ENCODE data around the gene STAB2. TPM values are rescaled to one million over a fixed set of nuclear protein-coding genes. Genes with fewer than 3 reads are reported as not detected.

The STAB2 gene, protein sequence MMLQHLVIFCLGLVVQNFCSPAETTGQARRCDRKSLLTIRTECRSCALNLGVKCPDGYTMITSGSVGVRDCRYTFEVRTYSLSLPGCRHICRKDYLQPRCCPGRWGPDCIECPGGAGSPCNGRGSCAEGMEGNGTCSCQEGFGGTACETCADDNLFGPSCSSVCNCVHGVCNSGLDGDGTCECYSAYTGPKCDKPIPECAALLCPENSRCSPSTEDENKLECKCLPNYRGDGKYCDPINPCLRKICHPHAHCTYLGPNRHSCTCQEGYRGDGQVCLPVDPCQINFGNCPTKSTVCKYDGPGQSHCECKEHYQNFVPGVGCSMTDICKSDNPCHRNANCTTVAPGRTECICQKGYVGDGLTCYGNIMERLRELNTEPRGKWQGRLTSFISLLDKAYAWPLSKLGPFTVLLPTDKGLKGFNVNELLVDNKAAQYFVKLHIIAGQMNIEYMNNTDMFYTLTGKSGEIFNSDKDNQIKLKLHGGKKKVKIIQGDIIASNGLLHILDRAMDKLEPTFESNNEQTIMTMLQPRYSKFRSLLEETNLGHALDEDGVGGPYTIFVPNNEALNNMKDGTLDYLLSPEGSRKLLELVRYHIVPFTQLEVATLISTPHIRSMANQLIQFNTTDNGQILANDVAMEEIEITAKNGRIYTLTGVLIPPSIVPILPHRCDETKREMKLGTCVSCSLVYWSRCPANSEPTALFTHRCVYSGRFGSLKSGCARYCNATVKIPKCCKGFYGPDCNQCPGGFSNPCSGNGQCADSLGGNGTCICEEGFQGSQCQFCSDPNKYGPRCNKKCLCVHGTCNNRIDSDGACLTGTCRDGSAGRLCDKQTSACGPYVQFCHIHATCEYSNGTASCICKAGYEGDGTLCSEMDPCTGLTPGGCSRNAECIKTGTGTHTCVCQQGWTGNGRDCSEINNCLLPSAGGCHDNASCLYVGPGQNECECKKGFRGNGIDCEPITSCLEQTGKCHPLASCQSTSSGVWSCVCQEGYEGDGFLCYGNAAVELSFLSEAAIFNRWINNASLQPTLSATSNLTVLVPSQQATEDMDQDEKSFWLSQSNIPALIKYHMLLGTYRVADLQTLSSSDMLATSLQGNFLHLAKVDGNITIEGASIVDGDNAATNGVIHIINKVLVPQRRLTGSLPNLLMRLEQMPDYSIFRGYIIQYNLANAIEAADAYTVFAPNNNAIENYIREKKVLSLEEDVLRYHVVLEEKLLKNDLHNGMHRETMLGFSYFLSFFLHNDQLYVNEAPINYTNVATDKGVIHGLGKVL (N-terminal part only)
- total RNA-seq (1 to 10 TPM; 1.7 to 2.7 TPM), polyA plus RNA-seq (ENCODE audit: insufficient read depth, low read depth, low replicate concordance) (15.8 TPM)
- long read RNA-seq, donor 1, result 0 reads
- long read RNA-seq, donor 2, result 0 reads

DNA sequence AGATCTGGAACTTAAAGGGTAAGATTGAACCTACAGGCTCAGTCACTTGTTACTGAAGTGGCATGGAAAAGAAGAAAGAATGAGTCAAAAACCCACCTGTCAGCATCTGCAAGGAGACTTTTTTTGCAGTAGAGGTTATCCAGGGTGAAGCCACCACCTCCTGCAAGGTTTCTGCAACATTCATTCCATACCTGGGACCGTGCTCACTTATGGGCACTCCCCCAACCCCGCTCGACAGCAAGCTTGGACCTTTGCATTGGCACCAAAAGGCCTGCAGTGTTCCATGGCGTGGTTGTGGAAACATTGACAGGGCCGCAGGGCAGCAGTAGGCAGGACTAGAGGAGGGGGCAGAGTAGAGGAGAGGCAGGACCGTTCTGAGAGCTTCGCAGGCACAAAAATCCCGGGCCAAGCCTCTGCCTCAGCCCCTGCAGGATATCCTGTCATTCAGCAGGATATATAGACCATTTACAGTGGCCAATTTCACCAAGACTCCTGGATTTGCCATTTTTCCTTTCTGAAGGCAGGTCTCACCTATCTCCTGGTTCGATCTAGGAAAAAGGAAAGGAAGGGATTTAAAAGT lies at the start of gene STAB2:
Gene STAB2, plus strand, starts transcription at position 483 of the 580 bp plus-strand sequence. CDS start 204 bp downstream, outside the sequence.
- no peaks in the 10 kb centered on the region for H3K36me3 ChIP-seq (ENCODE audit: low read depth, missing control alignments)
- H3K4me1 ChIP-seq, result no peaks in the 10 kb centered on the region
- no peak for DNase-seq
- WGBS, 2 donors, result 84 to 86% methylated on average over 9 of the region's 9 CpGs
- TF ChIP-seq, protein P1, sequence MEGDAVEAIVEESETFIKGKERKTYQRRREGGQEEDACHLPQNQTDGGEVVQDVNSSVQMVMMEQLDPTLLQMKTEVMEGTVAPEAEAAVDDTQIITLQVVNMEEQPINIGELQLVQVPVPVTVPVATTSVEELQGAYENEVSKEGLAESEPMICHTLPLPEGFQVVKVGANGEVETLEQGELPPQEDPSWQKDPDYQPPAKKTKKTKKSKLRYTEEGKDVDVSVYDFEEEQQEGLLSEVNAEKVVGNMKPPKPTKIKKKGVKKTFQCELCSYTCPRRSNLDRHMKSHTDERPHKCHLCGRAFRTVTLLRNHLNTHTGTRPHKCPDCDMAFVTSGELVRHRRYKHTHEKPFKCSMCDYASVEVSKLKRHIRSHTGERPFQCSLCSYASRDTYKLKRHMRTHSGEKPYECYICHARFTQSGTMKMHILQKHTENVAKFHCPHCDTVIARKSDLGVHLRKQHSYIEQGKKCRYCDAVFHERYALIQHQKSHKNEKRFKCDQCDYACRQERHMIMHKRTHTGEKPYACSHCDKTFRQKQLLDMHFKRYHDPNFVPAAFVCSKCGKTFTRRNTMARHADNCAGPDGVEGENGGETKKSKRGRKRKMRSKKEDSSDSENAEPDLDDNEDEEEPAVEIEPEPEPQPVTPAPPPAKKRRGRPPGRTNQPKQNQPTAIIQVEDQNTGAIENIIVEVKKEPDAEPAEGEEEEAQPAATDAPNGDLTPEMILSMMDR (IDR thresholded peaks at IDR 0.05), result no peak
- TF ChIP-seq POLR2A (IDR thresholded peaks at IDR 0.05), result no peak
- H3K9me3 ChIP-seq, result no peaks in the 10 kb centered on the region
- intact Hi-C loops (cut with DNase I; ENCODE audit: low total_unique reads), result no loop called here
- H3K27ac ChIP-seq, result no peak within 1 kb of the TSS
- no peaks in the 10 kb centered on the region for H3K27me3 ChIP-seq
- no peak within 1 kb of the TSS for H3K4me3 ChIP-seq

DNA sequence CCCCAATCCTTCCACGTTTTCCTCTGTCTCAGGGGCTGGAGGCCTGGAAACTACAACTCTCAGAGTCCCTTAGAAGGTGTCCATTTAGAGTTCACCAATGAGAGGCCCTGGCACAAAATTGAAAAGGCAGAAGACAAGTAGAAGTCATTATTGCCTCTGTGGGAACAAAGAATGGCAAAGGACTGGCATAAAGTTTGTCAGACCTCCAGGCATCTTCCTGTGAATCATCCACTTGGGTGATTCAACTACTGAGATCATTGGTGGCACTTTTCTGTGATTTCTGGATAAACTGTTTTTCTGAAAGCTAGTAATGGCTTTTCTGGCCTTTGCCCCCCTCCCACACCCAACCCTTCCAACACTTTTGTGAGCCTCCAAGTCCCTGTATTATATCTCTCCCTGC lies 48.7 kb upstream of the STAB2 start:
- Histone ChIP-seq H3K27ac (no peak overlapping the region), H3K4me1 (no peaks in the 10 kb centered on the region), H3K27me3 (no peaks in the 10 kb centered on the region), H3K36me3 (ENCODE audit: low read depth, missing control alignments) (no peaks in the 10 kb centered on the region), H3K9me3 (no peaks in the 10 kb centered on the region), H3K4me3 (no peak overlapping the region)
- intact Hi-C loops (cut with DNase I; ENCODE audit: low total_unique reads), result no loop called here
- DNase-seq, result no peak
- no peak for TF ChIP-seq POLR2A (IDR thresholded peaks at IDR 0.05)
- WGBS, 2 donors, result 65 to 68% methylated on average over 1 of the region's 1 CpG

DNA sequence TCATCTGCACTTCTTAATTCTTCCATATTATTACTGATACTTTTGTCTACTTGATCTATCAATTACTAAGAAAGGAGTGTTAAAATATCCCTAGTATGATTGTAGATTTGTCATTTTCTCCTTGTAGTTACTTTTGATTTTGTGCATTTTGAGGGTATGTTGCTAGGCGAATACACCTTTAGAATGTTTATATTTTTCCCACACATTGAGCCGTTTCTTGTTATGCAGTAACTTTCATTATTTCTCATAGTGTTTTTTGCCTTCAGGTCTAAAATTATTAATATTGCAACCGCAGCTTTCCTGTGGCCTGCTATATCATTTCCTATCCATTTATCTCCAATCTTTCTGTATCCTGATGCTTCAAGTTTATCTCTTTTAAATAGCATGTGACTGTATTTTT lies 46.8 kb upstream of the STAB2 start:
- no peak for TF ChIP-seq POLR2A (IDR thresholded peaks at IDR 0.05)
- TF ChIP-seq, protein P1 (IDR thresholded peaks at IDR 0.05), result no peak
- no peak for DNase-seq
- H3K36me3 ChIP-seq (ENCODE audit: low read depth, missing control alignments), result no peaks in the 10 kb centered on the region
- H3K4me3 ChIP-seq, result no peak overlapping the region
- no peaks in the 10 kb centered on the region for H3K9me3 ChIP-seq
- H3K4me1 ChIP-seq, result no peaks in the 10 kb centered on the region
- H3K27ac ChIP-seq, result no peak overlapping the region
- 68 to 86% methylated on average over 3 of the region's 3 CpGs for WGBS, 2 donors
- intact Hi-C loops (cut with DNase I; ENCODE audit: low total_unique reads), result no loop called here
- H3K27me3 ChIP-seq, result no peaks in the 10 kb centered on the region

DNA sequence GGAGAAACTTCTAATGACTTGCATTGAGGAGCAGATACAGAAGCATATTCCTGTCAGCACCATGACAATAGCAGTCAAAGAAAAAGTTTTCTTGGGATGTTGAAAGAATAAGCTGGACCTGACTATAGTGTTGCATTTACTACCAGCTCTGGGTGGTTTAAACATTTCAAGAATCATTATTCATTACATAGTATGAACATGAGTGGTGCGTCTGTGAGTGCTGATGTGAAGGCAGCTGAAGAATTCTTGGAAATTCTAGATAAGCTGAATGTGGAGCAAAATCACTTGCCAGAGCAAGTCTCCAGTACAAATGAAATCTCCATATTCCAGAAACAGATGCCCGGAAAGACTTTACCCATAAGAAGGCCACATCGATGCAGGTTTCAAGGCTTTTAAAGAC lies 45.0 kb upstream of the STAB2 start:
- DNase-seq, result no peak
- H3K27ac ChIP-seq, result no peak overlapping the region
- H3K9me3 ChIP-seq, result no peaks in the 10 kb centered on the region
- 86 to 91% methylated on average over 3 of the region's 3 CpGs for WGBS, 2 donors
- no peaks in the 10 kb centered on the region for H3K27me3 ChIP-seq
- no peak for TF ChIP-seq POLR2A (IDR thresholded peaks at IDR 0.05)
- TF ChIP-seq, protein P1 (IDR thresholded peaks at IDR 0.05), result no peak
- intact Hi-C loops (cut with DNase I; ENCODE audit: low total_unique reads), result no loop called here
- no peaks in the 10 kb centered on the region for H3K36me3 ChIP-seq (ENCODE audit: low read depth, missing control alignments)
- no peaks in the 10 kb centered on the region for H3K4me1 ChIP-seq
- H3K4me3 ChIP-seq, result no peak overlapping the region
